Neural progenitor cell (in vitro differentiated cells): ENCODE measurements around the gene CD96. TPM values are rescaled to one million over a fixed set of nuclear protein-coding genes. Genes with fewer than 3 reads are reported as not detected.

Experiments used
- DNase-seq: peaks from one replicate; pipeline ENCODE4 v3.0.0-alpha.2; 2016; ENCODE audit warnings: low spot score
- H2AFZ ChIP-seq: fragments of 200-600 bp; sonication (generic); replicated peaks from 2 replicates; pipeline ENCODE4 v1.6.1; 2016; ENCODE audit warnings: antibody characterized with exemption
- H3F3A ChIP-seq: fragments of 200-600 bp; sonication (generic); 2 replicates; pipeline ENCODE4 v1.6.1; 2016; ENCODE audit warnings: antibody characterized with exemption, low read depth
- H3K27ac ChIP-seq: fragments of 200-600 bp; sonication (generic); 2 replicates; pipeline ENCODE4 v1.5.1; 2016; ENCODE audit warnings: mild to moderate bottlenecking
- H3K27me3 ChIP-seq: fragments of 200-600 bp; sonication (generic); 2 replicates; pipeline ENCODE4 v1.6.1; 2016; ENCODE audit warnings: mild to moderate bottlenecking, moderate library complexity
- H3K36me3 ChIP-seq: fragments of 200-600 bp; sonication (generic); 2 replicates; pipeline ENCODE4 v1.5.1; 2016
- H3K4me1 ChIP-seq: fragments of 200-600 bp; sonication (generic); 2 replicates; pipeline ENCODE4 v1.6.1; 2016; ENCODE audit warnings: mixed run types
- H3K4me2 ChIP-seq: fragments of 200-600 bp; sonication (generic); 2 replicates; pipeline ENCODE4 v1.6.1; 2016
- H3K4me3 ChIP-seq: fragments of 200-600 bp; sonication (generic); 2 replicates; pipeline ENCODE4 v1.5.1; 2016
- H3K79me2 ChIP-seq: fragments of 200-600 bp; sonication (generic); 2 replicates; pipeline ENCODE4 v1.6.1; 2016; ENCODE audit warnings: low read depth
- H3K9ac ChIP-seq: fragments of 200-600 bp; sonication (generic); 2 replicates; pipeline ENCODE4 v1.6.1; 2016
- H3K9me3 ChIP-seq: fragments of 200-600 bp; sonication (generic); 2 replicates; pipeline ENCODE4 v1.5.1; 2016; ENCODE audit warnings: low read depth
- H4K20me1 ChIP-seq: fragments of 200-600 bp; sonication (generic); 2 replicates; pipeline ENCODE4 v1.6.1; 2016; ENCODE audit warnings: low read depth
- H3K27ac Mint-ChIP-seq: 3 replicates; pipeline ENCODE4 v1.8.0; 2021; ENCODE audit warnings: mixed read lengths
- H3K27me3 Mint-ChIP-seq: 2 replicates; pipeline ENCODE4 v1.8.0; 2022; ENCODE audit warnings: low read depth, mild to moderate bottlenecking, inconsistent platforms, moderate library complexity, mixed read lengths; ENCODE audit not compliant: insufficient read depth
- H3K36me3 Mint-ChIP-seq: 3 replicates; pipeline ENCODE4 v1.8.0; 2021; ENCODE audit warnings: mixed read lengths
- H3K4me1 Mint-ChIP-seq: 3 replicates; pipeline ENCODE4 v1.8.0; 2021; ENCODE audit warnings: mixed read lengths
- H3K4me3 Mint-ChIP-seq: 3 replicates; pipeline ENCODE4 v1.8.0; 2021; ENCODE audit warnings: mild to moderate bottlenecking, moderate library complexity, mixed read lengths
- H3K9me3 Mint-ChIP-seq: 3 replicates; pipeline ENCODE4 v1.8.0; 2020; ENCODE audit warnings: mixed read lengths
- CTCF ChIP-seq: fragments of 200-600 bp; sonication (generic); IDR thresholded peaks from 2 replicates; pipeline ENCODE4 v1.5.1; 2017; ENCODE audit warnings: antibody characterized with exemption, mild to moderate bottlenecking
- EZH2 ChIP-seq: fragments of 200-600 bp; sonication (generic); IDR thresholded peaks from 2 replicates; pipeline ENCODE4 v1.6.1; 2017; ENCODE audit warnings: antibody characterized with exemption, mild to moderate bottlenecking, moderate library complexity
- EZH2phosphoT487 ChIP-seq: fragments of 200-600 bp; sonication (generic); IDR thresholded peaks from 2 replicates; pipeline ENCODE4 v1.6.1; 2017; ENCODE audit warnings: antibody characterized with exemption
- total RNA-seq: library from RNA; depleted of rRNA; stranded (reverse); fragments of >200 nt; gene quantifications from 2 replicates; pipeline ENCODE4 v1.2.3, GENCODE V29; 2015; ENCODE audit warnings: low replicate concordance

The CD96 gene
- total RNA-seq, 1 donor from 2014 or later: not detected

DNA sequence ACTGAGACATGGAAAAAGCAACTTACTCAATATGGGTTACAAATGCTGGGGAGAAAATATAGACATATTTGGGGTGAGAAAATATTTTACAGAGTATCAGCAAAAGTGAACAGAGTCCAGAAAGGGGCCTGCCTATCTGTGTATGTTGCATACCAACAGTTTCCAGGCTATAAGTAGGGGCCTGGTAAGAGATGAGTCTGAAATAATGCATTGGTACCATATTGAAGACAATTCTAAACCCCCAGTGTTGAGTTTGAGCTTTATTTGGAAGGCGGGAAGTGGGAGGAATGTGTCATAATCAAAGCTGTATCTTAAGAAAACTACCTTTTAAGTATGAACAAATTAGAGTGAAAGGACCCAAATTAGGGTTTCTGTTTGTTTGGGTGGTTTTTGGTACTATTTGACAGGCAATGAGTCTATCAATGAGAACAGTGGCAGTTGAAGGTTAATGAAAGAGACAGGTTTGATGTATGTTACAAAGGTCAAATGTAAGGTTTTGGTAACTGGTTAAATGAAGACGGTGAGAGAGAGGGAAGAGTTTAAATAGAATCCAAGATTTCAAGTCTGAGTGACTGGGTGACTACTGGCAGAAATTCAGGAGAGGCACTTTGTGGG, 159.4 kb downstream of the CD96 start:
- Histone ChIP-seq H3K36me3 (no peaks in the 10 kb centered on the region), H3K4me3 (no peak overlapping the region), H3K79me2 (no peaks in the 10 kb centered on the region), H3K4me2 (no peak overlapping the region), H3K4me1 (no peaks in the 10 kb centered on the region), H2AFZ (no peak overlapping the region), H3K27me3 (no peaks in the 10 kb centered on the region), H3K9ac (no peak overlapping the region), H3K27ac (no peak overlapping the region), H4K20me1 (peaks cover 5% of the 10 kb centered on the region), H3K9me3 (no peaks in the 10 kb centered on the region), H3F3A (no peaks in the 10 kb centered on the region)
- Mint-ChIP-seq H3K9me3 (no peaks in the 10 kb centered on the region), H3K27me3 (no peaks in the 10 kb centered on the region), H3K27ac (no peak overlapping the region), H3K4me3 (no peak overlapping the region), H3K4me1 (no peaks in the 10 kb centered on the region), H3K36me3 (no peaks in the 10 kb centered on the region)
- TF ChIP-seq EZH2phosphoT487 (no peak), EZH2 (no peak), CTCF (no peak)
- no peak for DNase-seq

Other genes with a start within 250 kb of the CD96 start
- gene ZBED2, start 53.1 kb downstream of the CD96 start, total RNA-seq: 0.06 TPM in 1 of 2 replicates, not detected in the other
- 6.4 and 7.1 TPM in 2 replicates for gene PLCXD2, start 132.5 kb downstream of the CD96 start, total RNA-seq